ACC112 (cell line): ENCODE results near the gene LIMCH1.

ENCODE experiments used
- H2AFZ ChIP-seq: fragments of 200-600 bp; sonication (generic); one replicate; pipeline ENCODE4 v1.6.0; 2017; ENCODE audit warnings: antibody characterized with exemption, low read length; ENCODE audit not compliant: unreplicated experiment
- H3K27ac ChIP-seq: fragments of 200-600 bp; sonication (generic); 2 replicates; pipeline ENCODE4 v1.5.1; 2014; ENCODE audit warnings: low read depth, mild to moderate bottlenecking, antibody characterized with exemption, low read length, moderate library complexity
- H3K27me3 ChIP-seq: fragments of 200-600 bp; sonication (generic); 2 replicates; pipeline ENCODE4 v1.6.1; 2014; ENCODE audit warnings: mild to moderate bottlenecking, antibody characterized with exemption, low read length, moderate library complexity, mixed read lengths; ENCODE audit not compliant: insufficient read depth
- H3K36me3 ChIP-seq: fragments of 200-600 bp; sonication (generic); 2 replicates; pipeline ENCODE4 v1.6.1; 2016; ENCODE audit warnings: mild to moderate bottlenecking, antibody characterized with exemption, low read length, moderate library complexity, mixed read lengths; ENCODE audit not compliant: insufficient read depth
- H3K4me1 ChIP-seq: fragments of 200-600 bp; sonication (generic); one replicate; pipeline ENCODE4 v1.6.1; 2016; ENCODE audit warnings: low read length, mixed read lengths; ENCODE audit not compliant: insufficient read depth, unreplicated experiment, control insufficient read depth
- H3K4me3 ChIP-seq: fragments of 200-600 bp; sonication (generic); 2 replicates; pipeline ENCODE4 v1.5.1; 2014; ENCODE audit warnings: mild to moderate bottlenecking, low read depth, low read length
- H3K79me2 ChIP-seq: fragments of 200-600 bp; sonication (generic); one replicate; pipeline ENCODE4 v1.6.0; 2016; ENCODE audit warnings: low read length; ENCODE audit not compliant: control insufficient read depth, unreplicated experiment, insufficient read depth

Gene LIMCH1

DNA sequence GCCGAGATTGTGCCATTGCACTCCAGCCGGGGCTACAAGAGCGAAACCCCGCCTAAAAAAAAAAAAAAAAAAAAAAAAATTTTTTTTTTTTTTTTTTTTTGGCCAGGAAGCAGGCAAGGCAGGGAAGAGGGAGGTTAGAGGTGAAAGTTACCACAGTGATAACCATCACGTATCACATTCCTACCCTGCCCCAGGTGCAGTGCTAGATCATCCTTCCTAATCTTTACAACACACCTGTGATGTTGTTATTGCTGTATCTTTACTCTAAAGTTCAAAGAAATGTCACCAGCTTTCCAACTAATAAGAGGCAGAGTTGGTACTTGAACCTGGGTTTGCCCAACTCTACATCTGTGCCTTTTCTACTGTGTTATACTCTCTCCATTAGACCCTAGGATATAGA, 7.2 kb upstream of the LIMCH1 start:
- H3K27me3 ChIP-seq: 0 out of 2 replicates have a peak, but pooled peaks cover under 1% of the 10 kb centered on the region
- H3K27ac ChIP-seq: no peak overlapping the region
- H3K4me1 ChIP-seq: no peaks in the 10 kb centered on the region
- no peak overlapping the region for H2AFZ ChIP-seq
- H3K79me2 ChIP-seq: no peaks in the 10 kb centered on the region
- no peak overlapping the region for H3K4me3 ChIP-seq
- no peaks in the 10 kb centered on the region for H3K36me3 ChIP-seq

DNA sequence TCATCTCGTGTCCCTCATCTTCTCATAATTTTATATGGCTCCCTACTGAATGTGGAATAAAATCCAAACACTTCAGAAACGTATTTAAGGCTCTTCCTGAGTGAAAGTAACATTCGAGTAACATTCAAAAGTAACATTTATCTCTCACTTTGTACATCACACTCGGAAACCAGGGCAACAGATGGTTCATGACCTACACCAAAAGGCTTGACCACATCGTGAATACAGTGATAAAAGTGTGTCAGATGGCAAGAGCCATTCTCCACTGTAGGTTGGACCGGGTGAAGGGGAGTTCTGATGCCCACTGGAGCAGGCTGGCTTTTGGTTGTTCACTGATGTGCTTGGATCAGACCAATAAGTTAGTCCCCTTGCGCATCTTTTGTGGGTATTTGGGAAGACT, 5.6 kb upstream of the LIMCH1 start:
- no peaks in the 10 kb centered on the region for H3K36me3 ChIP-seq
- H2AFZ ChIP-seq: no peak overlapping the region
- H3K79me2 ChIP-seq: no peaks in the 10 kb centered on the region
- H3K27ac ChIP-seq: no peak overlapping the region
- H3K4me3 ChIP-seq: no peak overlapping the region
- H3K27me3 ChIP-seq: peaks cover 8% of the 10 kb centered on the region; the same call in 1 of the 2 replicates
- no peaks in the 10 kb centered on the region for H3K4me1 ChIP-seq

DNA sequence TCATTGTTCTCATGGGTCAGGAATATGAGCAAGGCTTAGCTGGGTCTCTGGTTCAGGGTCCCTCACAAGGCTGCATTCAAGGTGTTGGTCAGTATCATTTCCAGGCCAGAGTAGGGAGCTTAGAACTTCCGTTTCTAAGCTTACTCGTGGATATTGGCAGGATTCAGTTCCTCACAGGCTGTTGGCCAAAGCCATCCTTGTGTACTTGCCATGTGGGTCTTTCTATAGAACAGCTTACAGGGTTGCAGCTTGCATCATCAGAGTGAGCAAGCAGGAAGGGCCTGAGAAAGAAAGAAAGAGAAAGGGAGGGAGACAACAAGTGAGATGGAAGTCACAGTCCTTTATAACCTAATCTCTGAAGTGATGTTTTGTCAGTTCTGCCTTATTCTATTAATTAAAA, 5.1 kb upstream of the LIMCH1 start:
- Histone ChIP-seq H3K27me3 (peaks cover 13% of the 10 kb centered on the region; the same call in 1 of the 2 replicates), H3K4me1 (no peaks in the 10 kb centered on the region), H2AFZ (no peak overlapping the region), H3K27ac (no peak overlapping the region), H3K36me3 (no peaks in the 10 kb centered on the region), H3K4me3 (no peak overlapping the region), H3K79me2 (no peaks in the 10 kb centered on the region)

DNA sequence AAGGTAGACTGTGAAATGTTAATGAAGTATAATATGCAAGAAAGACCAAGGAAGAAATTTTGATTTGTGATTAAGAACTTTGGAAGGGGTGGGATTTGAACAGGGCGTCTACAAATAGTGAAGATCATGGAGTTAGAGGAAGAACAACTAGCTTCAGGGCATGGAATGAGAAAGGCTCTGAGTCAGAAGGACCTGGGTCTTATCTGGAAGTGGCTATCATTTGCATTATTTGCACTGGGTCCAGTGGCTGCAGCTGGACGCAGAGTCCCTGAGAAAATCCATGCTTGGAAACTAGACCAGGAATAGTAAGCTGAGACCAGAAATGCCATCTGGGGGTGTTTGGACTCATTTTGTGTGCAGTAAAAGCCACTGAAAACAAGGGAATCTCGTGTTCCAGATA, 4.3 kb upstream of the LIMCH1 start:
- Histone ChIP-seq H3K4me1 (no peaks in the 10 kb centered on the region), H3K27me3 (peaks cover 20% of the 10 kb centered on the region; the same call in 1 of the 2 replicates), H2AFZ (no peak overlapping the region), H3K79me2 (no peaks in the 10 kb centered on the region), H3K36me3 (no peaks in the 10 kb centered on the region), H3K4me3 (no peak overlapping the region), H3K27ac (no peak overlapping the region)

DNA sequence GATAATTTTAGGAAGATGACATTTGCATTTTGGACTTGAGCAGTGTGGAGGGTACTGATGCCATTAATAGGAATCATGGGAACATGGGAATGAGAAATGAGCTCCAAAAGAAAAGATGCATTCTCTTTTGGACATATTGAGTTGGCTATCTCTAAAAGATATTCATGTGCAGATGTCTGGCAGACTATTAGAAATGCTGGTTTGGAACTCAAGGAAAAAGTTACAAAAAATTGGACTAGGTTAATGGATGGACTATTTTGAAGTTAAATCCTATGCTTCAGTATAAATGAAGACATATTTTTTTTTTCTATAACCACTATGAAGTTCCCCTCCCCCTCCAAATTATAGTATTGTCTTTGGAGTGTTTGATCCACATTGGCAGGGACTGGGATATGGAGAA, 3.6 kb upstream of the LIMCH1 start:
- Histone ChIP-seq H3K79me2 (no peaks in the 10 kb centered on the region), H3K27ac (no peak overlapping the region), H3K4me1 (no peaks in the 10 kb centered on the region)

DNA sequence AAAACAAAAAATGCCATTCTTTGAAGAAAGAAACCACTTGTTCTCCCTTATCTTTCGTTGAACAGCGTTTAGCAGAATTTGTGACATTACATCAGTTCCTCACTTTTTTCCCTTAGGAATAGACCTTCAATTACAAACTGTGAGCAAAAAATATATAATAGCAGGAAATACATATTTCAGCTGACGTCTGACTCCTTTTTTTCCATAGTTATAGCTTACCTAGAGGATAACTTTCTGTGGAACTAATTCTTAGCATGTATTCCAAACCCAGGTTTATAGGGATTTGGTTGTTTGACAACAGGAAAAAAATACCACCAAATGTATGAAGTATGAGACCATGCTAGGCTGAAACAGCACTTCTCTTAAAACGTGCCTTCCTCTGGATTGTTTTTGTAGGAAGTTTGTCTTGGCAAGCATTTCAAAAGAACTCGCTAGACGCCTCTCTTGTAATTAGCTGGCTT, 2.0 kb upstream of the LIMCH1 start:
- Histone ChIP-seq H3K36me3 (no peaks in the 10 kb centered on the region), H3K4me1 (no peaks in the 10 kb centered on the region), H3K27ac (no peak overlapping the region), H3K79me2 (no peaks in the 10 kb centered on the region), H3K4me3 (no peak overlapping the region), H3K27me3 (peaks cover 35% of the 10 kb centered on the region), H2AFZ (no peak overlapping the region)

More for the DNA sequence above, 3.6 kb upstream of the LIMCH1 start:
- no peaks in the 10 kb centered on the region for H3K36me3 ChIP-seq
- H3K27me3 ChIP-seq: peaks cover 27% of the 10 kb centered on the region
- no peak overlapping the region for H3K4me3 ChIP-seq
- no peak overlapping the region for H2AFZ ChIP-seq

DNA sequence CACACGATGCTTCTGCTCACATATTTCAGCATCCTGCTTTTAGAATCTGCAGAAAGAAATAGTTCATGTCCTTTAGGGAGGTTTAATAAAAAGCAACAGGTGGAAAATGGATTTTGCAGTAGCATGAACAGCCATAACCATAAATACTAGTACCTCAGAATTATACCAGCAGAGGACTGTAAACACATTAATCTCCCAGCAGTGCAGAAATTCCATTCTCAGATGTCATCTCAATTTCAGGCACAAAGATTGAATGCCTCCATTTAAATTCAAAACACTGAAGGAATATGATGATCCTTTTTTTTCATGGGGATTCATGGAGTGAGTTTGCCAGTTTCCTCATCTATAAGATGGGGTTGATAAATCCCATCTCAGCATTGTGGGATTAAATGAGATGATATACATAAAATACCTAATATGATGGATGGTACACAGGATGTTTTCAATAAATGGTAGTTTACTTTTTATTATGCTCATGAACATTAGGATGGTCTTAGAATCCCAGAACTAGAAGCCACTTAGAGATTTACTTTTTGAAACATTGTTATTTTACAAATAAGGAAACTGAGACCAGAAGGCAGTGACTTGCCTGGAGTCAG, 566 bp upstream of the LIMCH1 start:
- Histone ChIP-seq H3K27me3 (peaks cover 44% of the 10 kb centered on the region), H3K4me3 (no peak overlapping the region), H2AFZ (no peak overlapping the region), H3K27ac (no peak overlapping the region), H3K4me1 (no peaks in the 10 kb centered on the region), H3K79me2 (no peaks in the 10 kb centered on the region), H3K36me3 (no peaks in the 10 kb centered on the region)

DNA sequence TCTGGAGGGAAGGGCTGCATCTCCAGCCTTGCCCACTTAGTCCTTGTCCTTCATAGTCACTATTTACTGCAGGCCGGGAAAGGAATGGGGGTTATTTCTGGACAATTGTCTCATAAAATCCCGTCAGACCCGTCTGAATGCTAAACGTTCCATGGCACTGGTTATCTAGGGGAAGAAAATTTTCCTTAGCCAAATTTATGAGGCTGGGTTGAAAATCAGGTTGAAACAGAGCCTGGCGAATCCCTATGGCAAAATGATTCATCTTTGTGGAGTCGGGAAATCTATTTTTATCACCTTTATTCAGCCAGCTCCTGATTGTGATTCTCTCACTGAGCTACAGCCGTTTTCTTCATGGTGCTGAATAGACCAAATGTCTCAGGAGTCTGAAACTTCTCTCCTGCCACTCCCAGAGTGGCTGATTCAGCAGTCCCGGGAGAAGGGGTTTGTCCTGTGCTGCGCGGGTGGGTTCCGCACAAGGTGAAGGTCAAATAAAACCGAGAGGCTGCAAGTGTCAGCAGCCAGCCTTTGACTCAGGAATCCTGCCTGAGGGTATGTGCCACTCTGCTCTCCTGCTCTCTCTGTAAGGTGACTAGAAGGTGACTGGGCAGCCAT, 1.0 kb downstream of the LIMCH1 start:
- H3K79me2 ChIP-seq: no peaks in the 10 kb centered on the region
- no peak overlapping the region for H2AFZ ChIP-seq
- no peaks in the 10 kb centered on the region for H3K4me1 ChIP-seq
- H3K27ac ChIP-seq: no peak overlapping the region
- no peak overlapping the region for H3K4me3 ChIP-seq
- no peaks in the 10 kb centered on the region for H3K36me3 ChIP-seq
- peaks cover 44% of the 10 kb centered on the region for H3K27me3 ChIP-seq

DNA sequence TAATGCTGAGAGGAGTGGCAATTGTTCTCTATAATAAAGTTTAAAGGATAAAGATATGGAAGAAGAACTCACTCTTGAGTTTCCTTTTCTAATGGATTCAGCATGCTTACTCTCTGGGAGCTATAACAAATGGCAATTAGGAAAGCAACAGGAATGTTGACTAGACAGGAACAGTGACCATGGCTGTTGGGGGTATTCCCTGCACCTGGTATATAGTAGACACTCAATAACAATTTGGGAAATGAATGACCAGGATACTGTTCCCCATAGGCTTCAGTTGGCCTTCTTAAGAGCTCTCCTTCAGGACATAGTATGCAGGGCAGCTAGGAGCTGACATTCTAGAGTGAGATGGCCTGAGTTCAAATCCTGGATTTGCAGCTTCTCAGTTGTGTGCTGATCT, 1.8 kb downstream of the LIMCH1 start:
- Histone ChIP-seq H3K27me3 (peaks cover 44% of the 10 kb centered on the region), H3K4me3 (no peak overlapping the region), H2AFZ (no peak overlapping the region), H3K36me3 (no peaks in the 10 kb centered on the region), H3K79me2 (no peaks in the 10 kb centered on the region), H3K4me1 (no peaks in the 10 kb centered on the region), H3K27ac (no peak overlapping the region)

DNA sequence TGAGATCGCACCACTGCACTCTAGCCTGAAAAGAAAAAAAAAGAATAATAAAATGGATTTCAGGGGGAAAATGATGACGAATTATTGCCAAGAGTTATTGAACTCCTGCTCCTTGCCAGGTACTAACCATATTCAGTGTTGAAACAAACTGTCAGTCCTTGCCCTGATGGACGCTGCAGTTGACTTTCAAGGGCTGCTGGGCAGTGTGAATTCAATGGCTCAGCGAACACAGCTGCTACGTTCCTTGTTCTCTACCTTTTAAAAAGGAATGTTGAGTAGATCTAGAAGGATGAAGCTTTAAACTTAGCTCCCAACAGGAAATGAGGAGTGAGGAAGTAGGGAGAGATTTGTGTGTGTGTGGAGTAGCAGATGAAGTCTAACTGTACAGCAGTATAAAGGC, 2.7 kb downstream of the LIMCH1 start:
- H2AFZ ChIP-seq: no peak overlapping the region
- H3K4me1 ChIP-seq: no peaks in the 10 kb centered on the region
- no peak overlapping the region for H3K27ac ChIP-seq
- no peaks in the 10 kb centered on the region for H3K79me2 ChIP-seq
- peaks cover 44% of the 10 kb centered on the region for H3K27me3 ChIP-seq
- H3K4me3 ChIP-seq: no peak overlapping the region
- H3K36me3 ChIP-seq: no peaks in the 10 kb centered on the region

DNA sequence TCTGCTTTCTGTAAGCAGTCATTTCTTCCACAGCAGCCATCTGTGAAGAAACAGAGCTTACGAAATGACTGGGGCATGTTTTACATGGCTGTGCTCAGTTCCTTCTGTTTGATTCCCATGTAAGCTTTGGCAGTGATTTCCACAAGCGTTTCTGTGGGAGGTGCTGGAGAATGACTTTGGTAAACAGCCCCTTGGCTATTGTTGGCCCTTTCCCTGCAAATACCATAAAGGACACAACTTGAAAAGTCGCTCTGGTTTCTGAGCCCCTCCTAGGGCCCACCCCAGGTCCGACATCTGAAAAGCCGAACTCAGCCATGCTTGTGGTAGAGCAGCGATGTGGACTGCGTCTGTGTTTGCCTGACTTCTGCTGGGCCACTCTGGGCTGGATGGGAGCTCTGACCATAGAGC, 3.7 kb downstream of the LIMCH1 start:
- peaks cover 38% of the 10 kb centered on the region for H3K27me3 ChIP-seq
- no peak overlapping the region for H2AFZ ChIP-seq
- H3K36me3 ChIP-seq: no peaks in the 10 kb centered on the region
- no peak overlapping the region for H3K27ac ChIP-seq
- no peaks in the 10 kb centered on the region for H3K4me1 ChIP-seq
- no peak overlapping the region for H3K4me3 ChIP-seq
- no peaks in the 10 kb centered on the region for H3K79me2 ChIP-seq
